Keratinocyte (primary cell): ENCODE results near the gene CDC42EP4. TPM values are rescaled to one million over a fixed set of nuclear protein-coding genes. Genes with fewer than 3 reads are reported as not detected.

Experiments used
- DNase-seq: peaks from one replicate; pipeline ENCODE4 v3.0.0-alpha.2; 2011; ENCODE audit warnings: low read depth, missing footprints, low spot score
- FAIRE-seq: peaks from 2 replicates; lab custom pipeline; 2011; peaks lifted over from hg19 to GRCh38; lab: Jason Lieb, UNC
- H2AFZ ChIP-seq: 2 replicates; pipeline ENCODE4 v1.6.0; 2012; ENCODE audit warnings: low read length, control low read depth, inconsistent platforms; ENCODE audit not compliant: control insufficient read depth
- H3K27ac ChIP-seq: 2 replicates; pipeline ENCODE4 v1.5.1; 2011; ENCODE audit warnings: low read length; ENCODE audit not compliant: control insufficient read depth, insufficient read depth
- H3K27me3 ChIP-seq: 3 replicates; pipeline ENCODE4 v1.6.0; 2011; ENCODE audit warnings: low read length; ENCODE audit not compliant: control insufficient read depth, insufficient read depth; ENCODE audit errors: extremely low read depth
- H3K36me3 ChIP-seq, 2 experiments: 2 replicates in 1 of 2; 3 replicates in 1 of 2; pipeline ENCODE4 v1.5.1; 2011; ENCODE audit warnings: low read length in 2 of 2, mild to moderate bottlenecking in 1 of 2; ENCODE audit not compliant: control insufficient read depth in 2 of 2, insufficient read depth in 2 of 2; ENCODE audit errors: extremely low read depth in 1 of 2
- H3K4me1 ChIP-seq: 3 replicates; pipeline ENCODE4 v1.5.1; 2011; ENCODE audit warnings: low read length; ENCODE audit not compliant: control insufficient read depth, insufficient read depth; ENCODE audit errors: extremely low read depth
- H3K4me2 ChIP-seq: 3 replicates; pipeline ENCODE4 v1.6.0; 2011; ENCODE audit warnings: low read depth, low read length; ENCODE audit not compliant: control insufficient read depth, insufficient read depth; ENCODE audit errors: extremely low read depth
- H3K4me3 ChIP-seq, 3 experiments: fragments of 200-600 bp in 1 of 3; sonication (generic) in 1 of 3; 2 replicates in 2 of 3; 3 replicates in 1 of 3; pipeline ENCODE4 v1.5.1; 2011 to 2016; ENCODE audit warnings: low read length in 3 of 3, mild to moderate bottlenecking in 3 of 3, control low read depth in 2 of 3, inconsistent platforms in 1 of 3, low read depth in 1 of 3, mixed read lengths in 1 of 3, mixed run types in 1 of 3, moderate library complexity in 1 of 3; ENCODE audit not compliant: control insufficient read depth in 2 of 3, insufficient read depth in 2 of 3; ENCODE audit errors: extremely low read depth in 1 of 3
- H3K79me2 ChIP-seq: 2 replicates; pipeline ENCODE4 v1.6.0; 2012; ENCODE audit warnings: low read length; ENCODE audit not compliant: control insufficient read depth, insufficient read depth
- H3K9ac ChIP-seq: 3 replicates; pipeline ENCODE4 v1.6.0; 2011; ENCODE audit warnings: low read length; ENCODE audit not compliant: control insufficient read depth, insufficient read depth; ENCODE audit errors: extremely low read depth
- H3K9me1 ChIP-seq: 3 replicates; pipeline ENCODE4 v1.6.0; 2011; ENCODE audit warnings: low read length; ENCODE audit not compliant: control insufficient read depth, insufficient read depth; ENCODE audit errors: extremely low read depth
- H3K9me3 ChIP-seq: 2 replicates; pipeline ENCODE4 v1.5.1; 2012; ENCODE audit warnings: low read depth, low read length; ENCODE audit not compliant: control insufficient read depth
- H4K20me1 ChIP-seq: 3 replicates; pipeline ENCODE4 v1.6.0; 2011; ENCODE audit warnings: low read length; ENCODE audit not compliant: control insufficient read depth, insufficient read depth; ENCODE audit errors: extremely low read depth
- EZH2 ChIP-seq: IDR thresholded peaks from one replicate; pipeline ENCODE4 v1.6.1; 2012; ENCODE audit warnings: inconsistent platforms, mild to moderate bottlenecking, low read length, moderate library complexity
- dilution Hi-C: fragments of 300-500 bp; cut with MboI; formaldehyde crosslinking; loops from one replicate; pipeline ENCODE4 v1.7.0; 2020; ENCODE audit warnings: low sequenced_read_pairs; ENCODE audit not compliant: extremely low pct_ligation_motif_present
- polyA plus RNA-seq, 5 experiments: library from polyadenylated mRNA; depleted of rRNA in 3 of 5; stranded (reverse) in 3 of 5; stranded (forward) in 1 of 5; unstranded in 1 of 5; fragments of >200 nt; gene quantifications; 1 replicate in 1 of 5; 2 replicates in 3 of 5; 3 replicates in 1 of 5; pipeline versions ENCODE4 v1.2.1 to v1.2.3, GENCODE V29; 2011 to 2012; ENCODE audit warnings: missing spikeins in 2 of 5, low read depth in 1 of 5, low replicate concordance in 1 of 5
- TF ChIP-seq, protein P1 (sequence below), 3 experiments: IDR thresholded peaks in 1 of 3; conservative IDR thresholded peaks in 1 of 3; optimal IDR thresholded peaks in 1 of 3; 2 replicates in 2 of 3; 3 replicates in 1 of 3; pipeline versions ENCODE3 to v1.5.1; 2011; ENCODE audit warnings: low read length in 3 of 3, mild to moderate bottlenecking in 3 of 3, moderate library complexity in 2 of 3, control low read depth in 1 of 3, inconsistent platforms in 1 of 3; ENCODE audit not compliant: insufficient read depth in 2 of 3; ENCODE audit errors: extremely low read depth in 1 of 3

CDC42EP4 gene
- polyA plus RNA-seq, 1 donor (not counting 4 experiments of a cell fraction or from before 2014, with no cell fraction given), result 9.4 TPM

- Histone ChIP-seq H3K4me2 (no peak overlapping the region), H3K27ac (no peak overlapping the region), H2AFZ (no peak overlapping the region), H3K4me3 (no peak overlapping the region), H3K36me3 (no peaks in the 10 kb centered on the region), H3K9me1 (no peaks in the 10 kb centered on the region), H3K9me3 (no peaks in the 10 kb centered on the region), H3K9ac (no peak overlapping the region), H3K27me3 (no peaks in the 10 kb centered on the region), H4K20me1 (no peaks in the 10 kb centered on the region), H3K79me2 (no peaks in the 10 kb centered on the region), H3K4me1 (peaks cover 5% of the 10 kb centered on the region)
- TF ChIP-seq, protein P1, sequence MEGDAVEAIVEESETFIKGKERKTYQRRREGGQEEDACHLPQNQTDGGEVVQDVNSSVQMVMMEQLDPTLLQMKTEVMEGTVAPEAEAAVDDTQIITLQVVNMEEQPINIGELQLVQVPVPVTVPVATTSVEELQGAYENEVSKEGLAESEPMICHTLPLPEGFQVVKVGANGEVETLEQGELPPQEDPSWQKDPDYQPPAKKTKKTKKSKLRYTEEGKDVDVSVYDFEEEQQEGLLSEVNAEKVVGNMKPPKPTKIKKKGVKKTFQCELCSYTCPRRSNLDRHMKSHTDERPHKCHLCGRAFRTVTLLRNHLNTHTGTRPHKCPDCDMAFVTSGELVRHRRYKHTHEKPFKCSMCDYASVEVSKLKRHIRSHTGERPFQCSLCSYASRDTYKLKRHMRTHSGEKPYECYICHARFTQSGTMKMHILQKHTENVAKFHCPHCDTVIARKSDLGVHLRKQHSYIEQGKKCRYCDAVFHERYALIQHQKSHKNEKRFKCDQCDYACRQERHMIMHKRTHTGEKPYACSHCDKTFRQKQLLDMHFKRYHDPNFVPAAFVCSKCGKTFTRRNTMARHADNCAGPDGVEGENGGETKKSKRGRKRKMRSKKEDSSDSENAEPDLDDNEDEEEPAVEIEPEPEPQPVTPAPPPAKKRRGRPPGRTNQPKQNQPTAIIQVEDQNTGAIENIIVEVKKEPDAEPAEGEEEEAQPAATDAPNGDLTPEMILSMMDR (optimal IDR thresholded peaks at IDR 0.05 in 1 of 3, IDR thresholded peaks at IDR 0.05 in 1 of 3, conservative IDR thresholded peaks at IDR 0.05 in 1 of 3; ENCODE audit: extremely low read depth in 1 of 3, insufficient read depth in 2 of 3, low read length in 3 of 3), result no peak
- no peak for TF ChIP-seq EZH2
- dilution Hi-C loops, result no loop called here
- DNase-seq (no peak), FAIRE-seq (no peak)
Measured at GRCh38 chr17:73279704-73280103, 32.1 kb downstream of the CDC42EP4 start.

DNA sequence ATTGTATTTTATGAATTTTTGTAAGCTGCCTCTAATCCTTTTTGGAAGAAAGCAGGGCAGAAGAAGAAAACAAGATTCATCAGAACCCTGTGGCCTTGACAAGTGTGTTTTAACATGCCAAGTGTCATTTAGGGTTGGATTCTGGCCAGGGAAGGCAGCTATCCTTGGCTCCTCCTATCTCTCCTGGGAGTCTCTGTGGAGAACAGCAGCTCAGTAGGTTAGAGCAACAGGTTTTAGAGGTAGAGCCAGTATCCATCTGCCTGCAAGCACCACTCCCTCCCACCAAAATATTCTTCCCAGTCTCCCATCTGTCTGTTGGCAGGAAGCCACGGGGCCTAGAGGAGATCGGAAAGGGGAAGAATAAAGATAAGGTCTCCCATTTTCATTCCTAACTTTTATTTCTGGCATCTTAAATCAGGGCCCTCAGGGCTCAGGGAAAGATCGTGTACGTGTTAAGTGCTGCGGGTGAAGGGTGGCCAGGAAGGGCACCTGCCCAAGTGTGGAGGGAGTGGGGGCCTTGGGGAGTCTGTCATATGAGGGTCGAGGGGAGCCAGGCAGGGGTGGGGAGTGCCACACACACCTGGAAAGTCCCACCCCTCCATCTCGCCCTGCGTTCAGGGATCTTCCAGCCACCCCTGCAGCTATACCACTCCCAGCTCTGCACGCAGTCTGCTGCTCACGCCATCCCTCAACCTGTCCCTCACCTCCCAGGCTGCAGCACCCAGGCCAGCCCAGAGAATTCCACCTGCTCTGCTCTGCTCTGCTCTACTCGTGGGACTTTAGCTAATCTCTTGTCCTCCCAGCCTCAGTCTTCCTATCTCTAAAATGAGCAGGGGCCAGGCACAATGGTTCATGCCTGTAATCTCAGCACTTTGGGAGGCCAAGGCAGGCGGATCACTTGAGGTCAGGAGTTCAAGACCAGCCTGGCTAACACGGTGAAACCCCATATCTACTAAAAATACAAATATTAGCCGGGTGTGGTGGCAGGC, 33.0 kb downstream of the CDC42EP4 start:
- no peak overlapping the region for H3K27ac ChIP-seq
- no peaks in the 10 kb centered on the region for H3K9me3 ChIP-seq
- no peak overlapping the region for H3K4me2 ChIP-seq
- dilution Hi-C loops, result no loop called here
- H2AFZ ChIP-seq, result no peak overlapping the region
- no peak for FAIRE-seq
- TF ChIP-seq EZH2, result no peak
- TF ChIP-seq, protein P1 (optimal IDR thresholded peaks at IDR 0.05 in 1 of 3, IDR thresholded peaks at IDR 0.05 in 1 of 3, conservative IDR thresholded peaks at IDR 0.05 in 1 of 3; ENCODE audit: extremely low read depth in 1 of 3, insufficient read depth in 2 of 3, low read length in 3 of 3), result no peak
- no peak overlapping the region for H3K9ac ChIP-seq
- no peaks in the 10 kb centered on the region for H3K9me1 ChIP-seq
- H3K4me1 ChIP-seq, result peaks cover 5% of the 10 kb centered on the region
- no peak for DNase-seq
- H3K27me3 ChIP-seq, result no peaks in the 10 kb centered on the region
- H3K36me3 ChIP-seq, result no peaks in the 10 kb centered on the region
- no peaks in the 10 kb centered on the region for H4K20me1 ChIP-seq
- no peak overlapping the region for H3K4me3 ChIP-seq
- H3K79me2 ChIP-seq, result no peaks in the 10 kb centered on the region
